WTC11 (cell line): ENCODE data around the gene TSPAN6. TPM values are rescaled to one million over a fixed set of nuclear protein-coding genes. Genes with fewer than 3 reads are reported as not detected.

Source experiments
- ATAC-seq: fragments of 200-7000 bp; cut with Tn5 transposase; 2 replicates; pipeline ENCODE4 v1.10.0; 2021; ENCODE audit warnings: mild to moderate bottlenecking, moderate library complexity
- Bru-seq: library from RNA; stranded (reverse); fragments of 400-500 nt; gene quantifications from one replicate; lab custom pipeline; 2021; lab: Mats Ljungman, UMichigan
- CTCF ChIA-PET: fragments of 300-600 bp; sonication (Branson Sonifier 250); formaldehyde crosslinking; loops from one replicate; lab custom pipeline; 2021; ENCODE audit warnings: antibody characterized with exemption; lab: Charles Lee
- POLR2A ChIA-PET: fragments of 350-600 bp; sonication (Branson Sonifier 250); formaldehyde crosslinking; loops from one replicate; lab custom pipeline; 2021; ENCODE audit warnings: antibody characterized with exemption; lab: Charles Lee
- DNase-seq: peaks from one replicate; pipeline ENCODE4 v3.0.0; 2021; ENCODE audit warnings: low spot score
- H3K27ac Mint-ChIP-seq: 2 replicates; pipeline ENCODE4 v1.8.0; 2021; ENCODE audit warnings: mixed read lengths
- H3K27me3 Mint-ChIP-seq: 2 replicates; pipeline ENCODE4 v1.8.0; 2021; ENCODE audit warnings: low read depth, mild to moderate bottlenecking, moderate library complexity, mixed read lengths
- H3K36me3 Mint-ChIP-seq: 2 replicates; pipeline ENCODE4 v1.8.0; 2021; ENCODE audit warnings: mixed read lengths
- H3K4me1 Mint-ChIP-seq: 2 replicates; pipeline ENCODE4 v1.8.0; 2022; ENCODE audit warnings: mixed read lengths
- H3K4me3 Mint-ChIP-seq: 2 replicates; pipeline ENCODE4 v1.8.0; 2021; ENCODE audit warnings: mild to moderate bottlenecking, moderate library complexity, mixed read lengths
- H3K9me3 Mint-ChIP-seq: 2 replicates; pipeline ENCODE4 v1.8.0; 2021; ENCODE audit warnings: mixed read lengths
- ELF4 ChIP-seq: sonication (generic); formaldehyde crosslinking; IDR thresholded peaks from 2 replicates; pipeline ENCODE4 v1.8.1; 2022; ENCODE audit warnings: low read depth, mild to moderate bottlenecking, moderate library complexity, missing genetic modification reagents
- ETV6 ChIP-seq: sonication (generic); formaldehyde crosslinking; IDR thresholded peaks from 2 replicates; pipeline ENCODE4 v1.8.1; 2022; ENCODE audit warnings: mild to moderate bottlenecking, missing genetic modification reagents
- FOXP1 ChIP-seq: sonication (generic); formaldehyde crosslinking; IDR thresholded peaks from 2 replicates; pipeline ENCODE4 v1.8.0; 2022; ENCODE audit warnings: missing genetic modification reagents, mild to moderate bottlenecking, moderate library complexity, borderline replicate concordance
- GRHL2 ChIP-seq: fragments of 250-450 bp; sonication (Bioruptor Pico); IDR thresholded peaks from 2 replicates; pipeline ENCODE4 v1.8.0; 2022; ENCODE audit warnings: mild to moderate bottlenecking, moderate library complexity; ENCODE audit not compliant: insufficient replicate concordance, severe bottlenecking
- NR3C1 ChIP-seq: sonication (generic); formaldehyde crosslinking; conservative IDR thresholded peaks from 2 replicates; pipeline ENCODE4 v1.8.1; 2023; ENCODE audit warnings: low read depth, mild to moderate bottlenecking, missing genetic modification reagents
- OVOL2 ChIP-seq: fragments of 250-450 bp; sonication (Bioruptor Pico); IDR thresholded peaks from 2 replicates; pipeline ENCODE4 v1.9.0; 2021; ENCODE audit warnings: mild to moderate bottlenecking, borderline replicate concordance
- SOX15 ChIP-seq: fragments of 250-450 bp; sonication (Bioruptor Pico); IDR thresholded peaks from 2 replicates; pipeline ENCODE4 v1.9.0; 2021; ENCODE audit warnings: mild to moderate bottlenecking
- TCF7 ChIP-seq: sonication (generic); formaldehyde crosslinking; IDR thresholded peaks from 2 replicates; pipeline ENCODE4 v1.8.0; 2022; ENCODE audit warnings: mild to moderate bottlenecking, low read depth, missing genetic modification reagents, moderate library complexity
- TEAD4 ChIP-seq: sonication (generic); formaldehyde crosslinking; IDR thresholded peaks from 2 replicates; pipeline ENCODE4 v1.8.0; 2022; ENCODE audit warnings: mild to moderate bottlenecking, missing genetic modification reagents
- ZBTB21 ChIP-seq: sonication (generic); formaldehyde crosslinking; IDR thresholded peaks from 2 replicates; pipeline ENCODE4 v1.8.1; 2023; ENCODE audit warnings: mild to moderate bottlenecking, missing genetic modification reagents, borderline replicate concordance
- ZNF219 ChIP-seq: sonication (generic); formaldehyde crosslinking; IDR thresholded peaks from 2 replicates; pipeline ENCODE4 v1.8.0; 2023; ENCODE audit warnings: missing genetic modification reagents, mild to moderate bottlenecking, borderline replicate concordance
- ZNF263 ChIP-seq: sonication (generic); formaldehyde crosslinking; IDR thresholded peaks from 2 replicates; pipeline ENCODE4 v1.8.1; 2022; ENCODE audit warnings: low read depth, mild to moderate bottlenecking, moderate library complexity, missing genetic modification reagents
- long read RNA-seq, 3 experiments: library from RNA in 1 of 3; library from capped mRNA in 1 of 3; library from polyadenylated mRNA in 1 of 3; unstranded in 2 of 3; stranded (forward) in 1 of 3; transcript quantifications; one replicate each; pipeline ENCODE4 v2.0.0, GENCODE V29; 2021
- total RNA-seq: library from RNA; stranded (reverse); gene quantifications from 3 replicates; pipeline ENCODE4 v1.2.3, GENCODE V29; 2021
- TF ChIP-seq, protein P1 (sequence below): fragments of 250-450 bp; sonication (Bioruptor Pico); IDR thresholded peaks from 2 replicates; pipeline ENCODE4 v1.9.0; 2021; ENCODE audit warnings: mild to moderate bottlenecking
- TF ChIP-seq, protein P2 (sequence below): sonication (generic); formaldehyde crosslinking; IDR thresholded peaks from 2 replicates; pipeline ENCODE4 v1.8.1; 2023; ENCODE audit warnings: mild to moderate bottlenecking, moderate library complexity, missing genetic modification reagents
- TF ChIP-seq, protein P3 (sequence below): fragments of 250-450 bp; sonication (Bioruptor Pico); IDR thresholded peaks from 2 replicates; pipeline ENCODE4 v2.1.2; 2022; ENCODE audit warnings: mild to moderate bottlenecking, moderate library complexity
- TF ChIP-seq, protein P4 (sequence below): sonication (generic); formaldehyde crosslinking; IDR thresholded peaks from 2 replicates; pipeline ENCODE4 v1.8.1; 2023; ENCODE audit warnings: mild to moderate bottlenecking, missing genetic modification reagents, moderate library complexity
- TF ChIP-seq, protein P5 (sequence below): fragments of 250-450 bp; sonication (Bioruptor Pico); conservative IDR thresholded peaks from 2 replicates; pipeline ENCODE4 v1.9.0; 2021; ENCODE audit warnings: mild to moderate bottlenecking

Gene TSPAN6, protein sequence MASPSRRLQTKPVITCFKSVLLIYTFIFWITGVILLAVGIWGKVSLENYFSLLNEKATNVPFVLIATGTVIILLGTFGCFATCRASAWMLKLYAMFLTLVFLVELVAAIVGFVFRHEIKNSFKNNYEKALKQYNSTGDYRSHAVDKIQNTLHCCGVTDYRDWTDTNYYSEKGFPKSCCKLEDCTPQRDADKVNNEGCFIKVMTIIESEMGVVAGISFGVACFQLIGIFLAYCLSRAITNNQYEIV
- total RNA-seq (47.0 to 50.5 TPM (median 49.8 TPM) in 3 replicates), Bru-seq, nascent RNA (percentile 83 among the genes with signal in this experiment)
- long read RNA-seq, experiment 1, transcript TSPAN6-201 (8 exons, 2,206 nt), result major isoform, 298 of 377 reads
- long read RNA-seq, experiment 1, partial matches to known transcripts, result 10 of 377 reads
- long read RNA-seq, experiment 1, other reads (novel, unspliced or antisense), result 69 of 377 reads
- long read RNA-seq, experiment 2, transcript TSPAN6-201 (8 exons, 2,206 nt), result major isoform, 89 of 151 reads
- long read RNA-seq, experiment 2, partial matches to known transcripts, result 18 of 151 reads
- long read RNA-seq, experiment 2, other reads (novel, unspliced or antisense), result 44 of 151 reads
- long read RNA-seq, experiment 3, transcript TSPAN6-201 (8 exons, 2,206 nt), result major isoform, 616 of 714 reads
- long read RNA-seq, experiment 3, partial matches to known transcripts, result 7 of 714 reads
- long read RNA-seq, experiment 3, other reads (novel, unspliced or antisense), result 91 of 714 reads

DNA sequence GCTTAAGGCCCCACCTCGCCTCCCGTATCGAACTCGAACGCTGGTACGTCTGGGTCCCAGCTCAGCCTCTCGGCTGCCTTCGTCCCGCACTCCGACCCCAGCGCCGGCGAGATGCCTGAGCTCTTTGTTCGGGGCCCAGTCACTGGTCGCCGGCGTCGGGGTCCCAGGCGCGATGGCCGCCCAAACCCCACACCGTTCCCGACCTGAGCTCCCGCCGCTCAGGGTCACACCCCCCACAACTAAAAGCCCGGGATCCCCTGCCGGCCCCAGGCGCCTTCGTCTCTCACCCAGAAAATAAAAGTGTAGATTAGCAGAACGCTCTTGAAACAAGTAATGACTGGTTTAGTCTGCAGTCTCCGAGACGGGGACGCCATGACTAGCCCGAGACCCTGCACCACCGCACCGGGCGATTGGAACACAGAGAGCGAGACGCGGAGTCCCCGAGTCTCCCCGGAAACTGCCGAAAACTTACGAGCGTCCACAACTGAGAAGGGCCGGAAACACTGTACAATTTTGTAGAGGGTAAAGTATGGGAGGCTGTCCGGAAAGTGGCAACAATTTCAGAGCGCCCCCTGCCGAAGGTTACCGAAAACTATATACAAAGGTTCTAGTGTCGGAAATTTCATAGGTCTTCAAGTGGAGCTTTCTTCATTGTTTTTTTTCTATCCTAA is at the start of gene TSPAN6:
TSPAN6 (minus strand) TSS at position 486 of the 671 bp plus-strand sequence; CDS start at position 374, 112 bp downstream.
- POLR2A ChIA-PET, result no interaction called here
- DNase-seq (peak; percentile 78), ATAC-seq (peak; percentile 98)
- Mint-ChIP-seq H3K27ac (peak within 1 kb of the TSS; percentile 99), H3K4me1 (peaks cover 23% of the 10 kb centered on the region), H3K4me3 (peak within 1 kb of the TSS; percentile 97), H3K36me3 (peaks cover 17% of the 10 kb centered on the region), H3K9me3 (no peaks in the 10 kb centered on the region), H3K27me3 (no peaks in the 10 kb centered on the region)
- TF ChIP-seq ZNF219 (CRISPR knock-in tag) (no peak), TCF7 (CRISPR knock-in tag) (no peak)
- CTCF ChIA-PET, result interaction anchor here (0.6 to 3.0 kb wide), 15 partner anchors 9 to 241 kb away, joined by 3 to 19 read pairs (median 4); no protein-coding TSS in a partner anchor

DNA sequence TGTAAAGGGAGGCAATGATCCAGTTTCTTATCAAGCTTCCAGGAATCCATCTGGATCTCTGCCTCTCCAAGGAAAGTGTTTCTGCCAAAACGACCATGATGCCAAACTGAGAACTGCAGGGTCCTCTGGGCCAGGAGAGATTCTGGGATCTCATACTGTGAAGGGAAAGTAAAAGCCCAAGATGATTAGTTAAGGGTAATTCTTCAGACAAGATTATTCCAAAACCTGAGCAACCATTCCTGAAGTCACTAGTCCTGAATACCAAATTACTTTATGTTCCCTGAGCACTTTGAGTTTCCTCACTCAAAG is 49.3 kb upstream of the TSPAN6 start:
- Mint-ChIP-seq H3K4me3 (no peak overlapping the region), H3K9me3 (no peaks in the 10 kb centered on the region), H3K27ac (no peak overlapping the region), H3K4me1 (no peaks in the 10 kb centered on the region), H3K27me3 (no peaks in the 10 kb centered on the region; the same call in 1 of the 2 replicates), H3K36me3 (no peaks in the 10 kb centered on the region)
- no peak for DNase-seq
- ChIA-PET POLR2A (no interaction called here), CTCF (interaction anchor here (0.7 to 7.1 kb wide), 7 partner anchors 14 to 318 kb away, joined by 3 to 167 read pairs (median 4); partner anchors contain the start of gene SYTL4)
- TF ChIP-seq, protein P1, sequence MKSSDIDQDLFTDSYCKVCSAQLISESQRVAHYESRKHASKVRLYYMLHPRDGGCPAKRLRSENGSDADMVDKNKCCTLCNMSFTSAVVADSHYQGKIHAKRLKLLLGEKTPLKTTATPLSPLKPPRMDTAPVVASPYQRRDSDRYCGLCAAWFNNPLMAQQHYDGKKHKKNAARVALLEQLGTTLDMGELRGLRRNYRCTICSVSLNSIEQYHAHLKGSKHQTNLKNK (CRISPR knock-in tag), result no peak
- TF ChIP-seq FOXP1 (CRISPR knock-in tag) (no peak), NR3C1 (CRISPR knock-in tag) (no peak), SOX15 (CRISPR knock-in tag) (no peak), TCF7 (CRISPR knock-in tag) (no peak), ELF4 (CRISPR knock-in tag) (no peak), GRHL2 (CRISPR knock-in tag) (no peak), OVOL2 (CRISPR knock-in tag) (no peak), ETV6 (CRISPR knock-in tag) (no peak), TEAD4 (no peak), ZBTB21 (no peak), ZNF263 (CRISPR knock-in tag) (no peak)
- TF ChIP-seq, protein P2, sequence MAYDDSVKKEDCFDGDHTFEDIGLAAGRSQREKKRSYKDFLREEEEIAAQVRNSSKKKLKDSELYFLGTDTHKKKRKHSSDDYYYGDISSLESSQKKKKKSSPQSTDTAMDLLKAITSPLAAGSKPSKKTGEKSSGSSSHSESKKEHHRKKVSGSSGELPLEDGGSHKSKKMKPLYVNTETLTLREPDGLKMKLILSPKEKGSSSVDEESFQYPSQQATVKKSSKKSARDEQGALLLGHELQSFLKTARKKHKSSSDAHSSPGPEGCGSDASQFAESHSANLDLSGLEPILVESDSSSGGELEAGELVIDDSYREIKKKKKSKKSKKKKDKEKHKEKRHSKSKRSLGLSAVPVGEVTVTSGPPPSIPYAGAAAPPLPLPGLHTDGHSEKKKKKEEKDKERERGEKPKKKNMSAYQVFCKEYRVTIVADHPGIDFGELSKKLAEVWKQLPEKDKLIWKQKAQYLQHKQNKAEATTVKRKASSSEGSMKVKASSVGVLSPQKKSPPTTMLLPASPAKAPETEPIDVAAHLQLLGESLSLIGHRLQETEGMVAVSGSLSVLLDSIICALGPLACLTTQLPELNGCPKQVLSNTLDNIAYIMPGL (CRISPR knock-in tag), result no peak
- TF ChIP-seq, protein P3, sequence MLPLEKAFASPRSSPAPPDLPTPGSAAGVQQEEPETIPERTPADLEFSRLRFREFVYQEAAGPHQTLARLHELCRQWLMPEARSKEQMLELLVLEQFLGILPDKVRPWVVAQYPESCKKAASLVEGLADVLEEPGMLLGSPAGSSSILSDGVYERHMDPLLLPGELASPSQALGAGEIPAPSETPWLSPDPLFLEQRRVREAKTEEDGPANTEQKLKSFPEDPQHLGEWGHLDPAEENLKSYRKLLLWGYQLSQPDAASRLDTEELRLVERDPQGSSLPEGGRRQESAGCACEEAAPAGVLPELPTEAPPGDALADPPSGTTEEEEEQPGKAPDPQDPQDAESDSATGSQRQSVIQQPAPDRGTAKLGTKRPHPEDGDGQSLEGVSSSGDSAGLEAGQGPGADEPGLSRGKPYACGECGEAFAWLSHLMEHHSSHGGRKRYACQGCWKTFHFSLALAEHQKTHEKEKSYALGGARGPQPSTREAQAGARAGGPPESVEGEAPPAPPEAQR (CRISPR knock-in tag), result no peak
- TF ChIP-seq, protein P4, sequence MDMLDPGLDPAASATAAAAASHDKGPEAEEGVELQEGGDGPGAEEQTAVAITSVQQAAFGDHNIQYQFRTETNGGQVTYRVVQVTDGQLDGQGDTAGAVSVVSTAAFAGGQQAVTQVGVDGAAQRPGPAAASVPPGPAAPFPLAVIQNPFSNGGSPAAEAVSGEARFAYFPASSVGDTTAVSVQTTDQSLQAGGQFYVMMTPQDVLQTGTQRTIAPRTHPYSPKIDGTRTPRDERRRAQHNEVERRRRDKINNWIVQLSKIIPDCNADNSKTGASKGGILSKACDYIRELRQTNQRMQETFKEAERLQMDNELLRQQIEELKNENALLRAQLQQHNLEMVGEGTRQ, result no peak
- TF ChIP-seq, protein P5, sequence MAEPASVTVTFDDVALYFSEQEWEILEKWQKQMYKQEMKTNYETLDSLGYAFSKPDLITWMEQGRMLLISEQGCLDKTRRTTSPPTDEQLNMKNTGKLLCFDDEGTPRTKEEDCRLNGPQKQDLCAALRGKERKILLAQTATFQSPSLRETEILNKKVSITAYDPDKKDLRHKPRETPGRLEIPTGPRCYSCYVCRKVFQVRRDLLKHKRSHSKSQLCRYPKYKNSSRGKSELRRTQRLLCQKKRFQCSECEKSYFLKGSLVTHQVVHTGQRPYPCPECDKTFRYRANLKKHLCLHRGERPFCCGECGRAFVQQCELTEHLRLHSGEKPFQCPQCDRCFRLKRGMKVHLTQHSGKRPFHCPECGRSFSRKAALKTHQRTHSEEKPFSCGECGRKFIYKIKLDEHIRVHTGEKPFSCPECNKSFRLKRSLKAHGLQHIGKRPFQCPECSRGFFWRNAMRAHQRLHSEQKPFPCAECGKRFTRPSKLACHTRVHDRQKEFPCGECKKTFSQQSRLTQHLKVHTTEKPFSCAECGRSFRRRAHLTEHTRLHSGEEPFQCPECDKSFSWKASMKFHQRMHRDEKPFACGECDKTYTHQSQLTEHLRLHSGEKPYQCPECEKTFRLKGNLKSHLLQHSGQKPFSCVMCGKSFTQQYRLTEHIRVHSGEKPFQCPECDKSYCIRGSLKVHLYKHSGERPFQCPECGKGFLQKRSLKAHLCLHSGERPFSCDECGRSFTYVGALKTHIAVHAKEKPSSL (CRISPR knock-in tag), result no peak
- no peak for ATAC-seq
